ENCODE data around the gene ZSWIM2. TPM values are rescaled to one million over a fixed set of nuclear protein-coding genes. Genes with fewer than 3 reads are reported as not detected.

ZSWIM2 gene
- total RNA-seq, 2 donors from 2014 or later = not detected

DNA sequence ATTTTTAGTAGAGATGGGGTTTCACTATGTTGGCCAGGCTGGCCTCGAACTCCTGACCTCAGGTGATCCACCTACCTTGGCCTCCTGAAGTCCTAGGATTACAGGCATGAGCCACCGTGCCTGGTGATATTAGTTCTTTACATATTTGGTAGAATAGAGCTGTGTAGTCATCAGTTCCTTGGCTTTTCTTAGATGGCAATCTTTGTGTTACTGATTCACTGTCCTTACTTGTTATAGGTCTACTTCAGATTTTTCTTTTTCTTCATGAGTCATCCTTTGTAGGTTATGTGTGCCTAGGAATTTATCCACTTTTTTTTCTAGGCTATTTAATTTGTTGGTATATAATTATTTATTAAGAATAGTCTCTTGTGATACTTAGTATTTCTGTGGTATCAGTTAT lies 30.3 kb upstream of the ZSWIM2 start:
- H3K36me3 Mint-ChIP-seq (ENCODE audit: insufficient read depth in 2 of 2) = no peaks in the 10 kb centered on the region
- H3K9me3 Mint-ChIP-seq = peaks cover 3 to 11% of the 10 kb centered on the region in 2 donors
- no peak overlapping the region for H3K27ac Mint-ChIP-seq
- H3K4me3 Mint-ChIP-seq = no peak overlapping the region
- H3K4me1 Mint-ChIP-seq (ENCODE audit: low read depth) = no peaks in the 10 kb centered on the region
- no peak for ATAC-seq (replicated peaks in 1 of 2)
- H3K27me3 Mint-ChIP-seq (ENCODE audit: low read depth) = no peaks in the 10 kb centered on the region
- no peak for DNase-seq

DNA sequence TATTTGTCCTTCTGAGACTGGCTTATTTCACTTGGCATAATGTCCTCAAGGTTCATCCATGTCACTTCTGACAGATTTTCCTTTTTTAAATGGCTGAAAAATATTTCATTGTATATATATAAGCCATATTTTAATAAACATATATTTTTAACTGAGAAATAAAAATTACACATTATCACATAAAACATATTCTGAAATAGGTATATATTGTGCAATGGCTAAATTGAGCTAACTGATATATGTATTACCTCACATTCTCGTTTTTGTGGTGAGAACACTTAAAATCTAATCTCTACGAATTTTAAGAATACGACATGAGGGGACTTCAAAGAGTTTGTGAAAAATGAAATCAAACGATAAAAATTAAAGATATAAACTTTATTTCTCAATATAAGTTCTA lies 25.7 kb upstream of the ZSWIM2 start:
- no peak for DNase-seq
- no peak for ATAC-seq (replicated peaks in 1 of 2)
- no peaks in the 10 kb centered on the region for H3K36me3 Mint-ChIP-seq (ENCODE audit: insufficient read depth in 2 of 2)
- H3K4me3 Mint-ChIP-seq = no peak overlapping the region
- H3K27ac Mint-ChIP-seq = no peak overlapping the region
- H3K4me1 Mint-ChIP-seq (ENCODE audit: low read depth) = no peaks in the 10 kb centered on the region
- H3K9me3 Mint-ChIP-seq = peaks cover 1 to 4% of the 10 kb centered on the region in 2 donors
- no peaks in the 10 kb centered on the region for H3K27me3 Mint-ChIP-seq (ENCODE audit: low read depth)

DNA sequence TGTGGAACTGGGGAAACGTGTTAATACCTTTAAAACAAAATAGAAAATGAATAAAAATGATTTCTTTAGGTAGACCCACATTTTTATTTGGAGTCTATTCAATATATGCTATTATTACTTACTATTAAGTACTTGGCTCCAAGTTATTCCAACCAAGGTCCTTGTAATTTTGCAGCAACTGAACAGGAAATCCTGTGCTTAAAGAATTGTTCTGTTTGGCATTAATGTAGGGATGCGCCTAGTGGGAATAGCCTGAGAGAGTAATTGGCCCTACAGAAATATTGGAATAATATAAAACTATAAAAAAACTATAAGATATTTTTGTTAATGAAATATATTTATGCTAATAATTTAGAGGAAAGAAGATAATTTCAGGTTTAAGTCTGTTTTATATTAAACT lies 22.9 kb upstream of the ZSWIM2 start:
- no peak overlapping the region for H3K4me3 Mint-ChIP-seq
- no peaks in the 10 kb centered on the region for H3K36me3 Mint-ChIP-seq (ENCODE audit: insufficient read depth in 2 of 2)
- ATAC-seq (replicated peaks in 1 of 2) = no peak
- peaks cover 1 to 2% of the 10 kb centered on the region in 2 donors for H3K9me3 Mint-ChIP-seq
- no peaks in the 10 kb centered on the region for H3K4me1 Mint-ChIP-seq (ENCODE audit: low read depth)
- no peak overlapping the region for H3K27ac Mint-ChIP-seq
- H3K27me3 Mint-ChIP-seq (ENCODE audit: low read depth) = no peaks in the 10 kb centered on the region
- DNase-seq = no peak

DNA sequence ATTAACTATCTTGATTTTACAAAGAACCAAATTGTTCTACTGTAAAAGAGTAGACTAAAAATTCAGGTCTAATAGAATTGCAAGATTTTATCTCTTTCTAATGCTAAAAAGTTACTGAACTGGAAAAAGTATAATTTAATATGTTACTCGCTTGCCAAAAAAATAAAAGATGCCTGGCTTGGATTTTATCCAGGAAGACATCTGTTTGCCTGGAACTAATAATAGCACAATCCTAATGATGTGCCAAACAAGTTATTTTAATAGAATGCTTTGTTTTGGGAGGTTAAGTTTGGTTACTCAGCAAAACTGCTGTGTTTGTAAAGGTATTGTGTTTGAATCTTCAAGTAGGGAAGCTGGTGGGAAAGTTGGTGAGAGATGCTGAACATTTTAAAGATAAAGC lies 19.4 kb upstream of the ZSWIM2 start:
- ATAC-seq (replicated peaks in 1 of 2) = no peak
- Mint-ChIP-seq H3K4me3 (no peak overlapping the region), H3K9me3 (peaks cover 0 to 2% of the 10 kb centered on the region in 2 donors), H3K4me1 (ENCODE audit: low read depth) (no peaks in the 10 kb centered on the region), H3K36me3 (ENCODE audit: insufficient read depth in 2 of 2) (no peaks in the 10 kb centered on the region), H3K27ac (no peak overlapping the region), H3K27me3 (ENCODE audit: low read depth) (no peaks in the 10 kb centered on the region)
- no peak for DNase-seq

DNA sequence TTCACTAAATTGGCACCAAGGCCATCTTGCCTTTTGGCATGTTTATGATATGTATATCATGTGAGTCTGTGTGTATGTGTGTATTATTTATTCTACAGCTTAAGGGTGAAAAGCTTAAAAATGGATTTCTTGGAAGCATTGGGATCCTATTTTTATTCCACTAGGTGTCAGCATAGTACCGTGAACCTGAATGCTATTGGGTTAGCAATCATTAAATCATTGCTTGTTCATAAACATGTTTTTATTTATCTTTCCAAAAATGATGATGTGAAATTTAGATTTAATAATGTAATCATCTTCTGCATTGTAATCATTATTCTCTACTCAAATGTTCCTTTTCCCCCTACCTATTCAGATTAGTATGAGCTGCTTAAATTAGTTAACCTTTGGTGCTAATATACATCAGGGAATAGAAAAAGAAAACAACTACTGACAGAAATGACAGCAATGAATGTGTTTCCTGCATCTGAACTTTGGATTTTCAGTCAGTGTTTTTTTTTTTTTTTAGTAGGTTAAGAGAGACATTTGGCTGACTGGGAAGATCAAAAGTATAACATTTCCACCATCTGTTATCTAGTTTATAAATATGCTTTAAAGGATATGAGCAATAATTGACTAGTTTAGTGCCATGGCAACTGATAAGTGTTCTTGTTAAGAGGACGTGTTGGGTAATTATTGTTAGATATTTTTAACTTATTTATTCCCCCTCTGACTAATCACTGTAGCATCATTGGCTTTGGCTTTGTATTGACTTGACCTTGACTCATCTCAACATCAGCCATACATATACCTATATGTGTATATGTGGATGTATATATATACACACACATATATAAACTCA lies 14.1 kb upstream of the ZSWIM2 start:
- Mint-ChIP-seq H3K9me3 (peaks cover 0 to 2% of the 10 kb centered on the region in 2 donors), H3K36me3 (ENCODE audit: insufficient read depth in 2 of 2) (no peaks in the 10 kb centered on the region), H3K27ac (no peak overlapping the region), H3K4me1 (ENCODE audit: low read depth) (no peaks in the 10 kb centered on the region), H3K4me3 (no peak overlapping the region), H3K27me3 (ENCODE audit: low read depth) (no peaks in the 10 kb centered on the region)
- DNase-seq = no peak
- ATAC-seq (replicated peaks in 1 of 2) = no peak

DNA sequence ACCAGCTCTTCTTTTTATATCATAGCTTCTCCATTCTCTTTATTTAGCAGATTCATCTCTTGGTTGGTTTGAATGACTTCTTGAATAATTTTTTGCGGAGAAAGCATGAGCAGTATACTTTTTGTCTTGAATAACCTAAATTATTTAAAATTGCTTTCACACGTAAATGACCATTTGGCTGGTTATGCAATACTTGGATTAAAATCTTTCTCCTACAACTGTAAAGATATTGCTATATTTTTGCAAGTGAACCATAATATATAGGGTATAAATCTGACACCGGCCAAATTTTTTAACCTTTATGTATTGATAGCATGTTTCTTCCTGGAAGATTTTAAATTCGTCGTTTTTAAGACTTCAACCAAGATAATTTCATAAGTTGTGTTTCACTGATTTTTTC lies 6.2 kb upstream of the ZSWIM2 start:
- Mint-ChIP-seq H3K27ac (no peak overlapping the region), H3K4me3 (no peak overlapping the region), H3K36me3 (ENCODE audit: insufficient read depth in 2 of 2) (no peaks in the 10 kb centered on the region), H3K9me3 (no peaks in the 10 kb centered on the region), H3K27me3 (ENCODE audit: low read depth) (peaks cover under 1% of the 10 kb centered on the region), H3K4me1 (ENCODE audit: low read depth) (no peaks in the 10 kb centered on the region)
- DNase-seq (no peak), ATAC-seq (replicated peaks in 1 of 2) (no peak)

DNA sequence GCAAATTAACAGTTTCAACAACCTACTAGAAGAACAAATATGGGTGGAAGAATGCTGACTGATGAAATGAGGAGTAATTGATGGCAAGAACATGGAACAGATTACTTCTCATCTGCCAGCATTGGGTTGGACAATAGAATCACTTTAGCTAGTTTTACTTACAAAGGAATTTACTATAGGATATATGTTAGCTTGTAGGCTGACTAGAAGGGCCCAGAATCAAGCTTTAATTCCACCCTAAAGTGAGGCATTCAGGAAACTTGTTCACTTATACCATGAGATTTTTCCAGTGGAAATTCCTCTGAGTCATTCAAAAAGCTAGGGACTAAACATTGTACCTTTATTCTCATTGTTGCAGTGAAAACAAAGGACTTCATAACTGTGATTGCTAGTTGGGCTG lies 5.0 kb upstream of the ZSWIM2 start:
- Mint-ChIP-seq H3K4me1 (ENCODE audit: low read depth) (peaks cover 9% of the 10 kb centered on the region), H3K4me3 (no peak overlapping the region), H3K36me3 (ENCODE audit: insufficient read depth in 2 of 2) (no peaks in the 10 kb centered on the region), H3K9me3 (no peaks in the 10 kb centered on the region), H3K27ac (no peak overlapping the region), H3K27me3 (ENCODE audit: low read depth) (peaks cover 13% of the 10 kb centered on the region)
- ATAC-seq (replicated peaks in 1 of 2) (no peak), DNase-seq (no peak)

DNA sequence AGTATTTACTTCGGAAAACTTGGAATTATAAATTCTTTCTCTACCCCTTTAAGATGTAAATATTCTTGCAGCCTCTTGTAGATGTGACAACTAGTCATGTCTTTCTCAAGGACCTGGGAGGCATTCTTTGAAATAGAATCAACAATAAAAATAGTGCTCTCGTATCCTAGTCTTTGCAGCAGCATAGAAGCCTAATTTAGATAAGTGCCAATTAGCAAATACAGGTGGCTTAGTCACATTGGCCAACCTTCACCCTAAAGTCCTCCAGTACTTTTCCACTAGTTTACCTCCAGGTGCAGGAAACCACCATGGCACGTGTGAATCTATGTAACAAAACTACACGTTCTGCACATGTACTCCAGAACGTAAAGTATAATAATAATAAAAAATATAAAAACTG lies 3.5 kb upstream of the ZSWIM2 start:
- Mint-ChIP-seq H3K4me3 (no peak overlapping the region), H3K36me3 (ENCODE audit: insufficient read depth in 2 of 2) (no peaks in the 10 kb centered on the region), H3K27ac (no peak overlapping the region), H3K9me3 (no peaks in the 10 kb centered on the region), H3K4me1 (ENCODE audit: low read depth) (peaks cover 9% of the 10 kb centered on the region), H3K27me3 (ENCODE audit: low read depth) (peaks cover 18% of the 10 kb centered on the region)
- DNase-seq (no peak), ATAC-seq (replicated peaks in 1 of 2) (no peak)

DNA sequence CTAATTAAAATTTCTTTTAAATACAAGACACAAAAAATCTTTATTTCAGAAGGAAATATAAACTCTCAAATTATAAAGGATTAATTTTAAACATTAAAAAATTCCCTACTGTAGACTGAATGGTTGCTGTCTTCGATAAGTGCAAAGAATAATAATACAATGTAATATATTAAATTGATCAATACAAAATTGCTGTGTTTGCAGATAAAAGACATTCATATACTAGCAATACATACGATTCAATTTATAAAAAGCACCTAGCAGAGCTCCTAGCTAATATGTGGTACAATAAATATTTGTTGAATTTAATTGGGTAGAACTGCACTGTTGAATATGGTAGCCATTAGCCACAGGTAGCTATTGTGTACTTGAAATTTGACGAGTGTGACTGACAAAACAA lies 6.6 kb downstream of the ZSWIM2 start:
- no peak for DNase-seq
- no peak for ATAC-seq (replicated peaks in 1 of 2)
- Mint-ChIP-seq H3K36me3 (ENCODE audit: insufficient read depth in 2 of 2) (no peaks in the 10 kb centered on the region), H3K27me3 (ENCODE audit: low read depth) (peaks cover under 1% of the 10 kb centered on the region), H3K4me1 (ENCODE audit: low read depth) (no peaks in the 10 kb centered on the region), H3K4me3 (no peak overlapping the region), H3K27ac (no peak overlapping the region), H3K9me3 (no peaks in the 10 kb centered on the region)

DNA sequence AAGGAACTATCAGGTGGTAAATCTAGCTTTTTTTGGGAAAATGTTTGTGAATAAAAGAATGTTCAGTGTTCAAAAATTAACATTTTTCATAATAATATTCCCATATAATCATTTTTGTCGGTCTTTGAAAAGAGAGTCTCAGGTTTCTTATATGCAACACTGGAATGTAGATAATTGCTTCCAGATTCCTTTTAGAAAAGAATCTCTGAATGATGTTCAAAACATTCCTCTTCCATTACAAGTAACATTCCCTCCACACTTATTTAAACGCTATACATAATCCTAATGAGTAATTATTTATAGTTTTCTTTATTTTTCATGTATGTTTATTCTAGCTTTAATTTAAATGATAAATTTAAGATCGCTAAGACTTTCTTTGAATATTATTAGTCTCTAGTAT lies 7.0 kb downstream of the ZSWIM2 start:
- no peak for DNase-seq
- Mint-ChIP-seq H3K4me3 (no peak overlapping the region), H3K9me3 (no peaks in the 10 kb centered on the region), H3K4me1 (ENCODE audit: low read depth) (no peaks in the 10 kb centered on the region), H3K27ac (no peak overlapping the region), H3K36me3 (ENCODE audit: insufficient read depth in 2 of 2) (no peaks in the 10 kb centered on the region), H3K27me3 (ENCODE audit: low read depth) (no peaks in the 10 kb centered on the region)
- no peak for ATAC-seq (replicated peaks in 1 of 2)

DNA sequence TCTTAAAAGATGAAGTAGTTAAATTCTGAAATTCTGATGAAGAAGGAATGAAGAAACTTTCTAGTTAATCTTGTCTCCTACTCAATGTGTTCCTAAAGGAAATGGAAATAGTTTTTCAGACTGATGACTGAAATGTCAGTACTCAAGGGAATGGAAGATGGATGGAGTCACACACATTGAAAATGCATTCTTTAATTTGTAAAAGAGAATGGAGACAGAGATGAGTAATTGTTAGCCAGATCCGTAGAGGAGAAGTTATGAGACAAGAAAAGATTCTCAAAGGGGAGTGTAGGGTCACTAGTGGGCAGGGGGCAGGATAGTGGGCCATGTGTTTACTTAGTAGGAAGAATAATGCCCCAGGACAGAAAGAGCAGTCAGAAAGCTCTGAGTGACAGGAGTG lies 13.3 kb downstream of the ZSWIM2 start:
- Mint-ChIP-seq H3K27me3 (ENCODE audit: low read depth) (no peaks in the 10 kb centered on the region), H3K9me3 (peaks cover 0 to 2% of the 10 kb centered on the region in 2 donors), H3K4me1 (ENCODE audit: low read depth) (no peaks in the 10 kb centered on the region), H3K4me3 (no peak overlapping the region), H3K36me3 (ENCODE audit: insufficient read depth in 2 of 2) (no peaks in the 10 kb centered on the region), H3K27ac (no peak overlapping the region)
- DNase-seq (no peak), ATAC-seq (replicated peaks in 1 of 2) (no peak)

DNA sequence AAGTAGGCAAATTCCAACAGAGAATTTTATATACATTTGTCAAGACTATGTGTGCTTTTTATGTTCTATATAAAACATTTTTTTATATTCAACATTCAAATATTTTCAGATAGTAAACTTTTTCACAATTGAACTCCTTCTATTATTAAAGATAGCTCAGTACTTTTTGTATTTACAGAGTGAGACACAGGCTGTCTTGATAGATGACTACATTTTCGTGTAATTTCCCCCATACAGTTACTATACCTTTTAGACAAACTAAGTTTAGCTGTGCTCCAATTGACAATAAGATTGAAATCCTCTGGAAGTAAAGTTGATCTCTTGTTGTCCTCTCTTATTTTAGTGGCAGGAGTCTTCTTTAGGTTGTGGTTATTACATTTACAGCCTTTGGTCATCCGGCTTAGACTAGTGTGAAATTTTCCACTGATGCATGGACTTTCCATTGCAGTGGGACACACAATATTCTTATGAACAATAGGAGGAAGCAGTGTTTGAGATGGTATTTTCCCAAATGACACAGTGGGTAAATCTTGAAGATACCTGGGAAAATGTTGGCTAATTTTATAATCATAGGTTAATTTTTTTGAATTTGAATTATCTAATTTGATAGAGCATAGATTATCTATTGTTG lies 21.0 kb downstream of the ZSWIM2 start:
- Mint-ChIP-seq H3K36me3 (ENCODE audit: insufficient read depth in 2 of 2) (no peaks in the 10 kb centered on the region), H3K27me3 (ENCODE audit: low read depth) (no peaks in the 10 kb centered on the region), H3K4me1 (ENCODE audit: low read depth) (no peaks in the 10 kb centered on the region), H3K27ac (no peak overlapping the region), H3K9me3 (peaks cover 0 to 2% of the 10 kb centered on the region in 2 donors), H3K4me3 (no peak overlapping the region)
- no peak for ATAC-seq (replicated peaks in 1 of 2)
- no peak for DNase-seq

DNA sequence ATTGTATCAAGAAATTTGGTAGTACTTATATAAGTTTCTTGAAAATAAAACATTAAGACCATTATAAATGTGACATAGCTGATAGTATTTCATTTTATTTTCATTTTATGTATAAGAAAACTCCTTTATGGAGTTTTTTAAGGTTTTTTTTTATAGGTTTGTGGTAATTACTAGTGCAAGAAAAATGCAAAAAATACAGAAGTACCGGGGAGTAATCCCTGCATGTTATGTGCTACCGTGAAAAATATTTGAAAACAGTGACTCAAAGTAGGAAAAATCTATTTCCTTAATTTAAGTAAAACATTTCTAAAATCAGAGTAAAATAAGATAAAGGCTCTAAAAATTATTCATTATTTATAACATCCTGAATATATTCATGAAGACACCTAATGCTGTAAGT lies 21.6 kb downstream of the ZSWIM2 start:
- H3K4me3 Mint-ChIP-seq = no peak overlapping the region
- peaks cover 0 to 2% of the 10 kb centered on the region in 2 donors for H3K9me3 Mint-ChIP-seq
- no peaks in the 10 kb centered on the region for H3K4me1 Mint-ChIP-seq (ENCODE audit: low read depth)
- H3K27ac Mint-ChIP-seq = no peak overlapping the region
- H3K36me3 Mint-ChIP-seq (ENCODE audit: insufficient read depth in 2 of 2) = no peaks in the 10 kb centered on the region
- ATAC-seq (replicated peaks in 1 of 2) = no peak
- no peak for DNase-seq
- H3K27me3 Mint-ChIP-seq (ENCODE audit: low read depth) = no peaks in the 10 kb centered on the region

DNA sequence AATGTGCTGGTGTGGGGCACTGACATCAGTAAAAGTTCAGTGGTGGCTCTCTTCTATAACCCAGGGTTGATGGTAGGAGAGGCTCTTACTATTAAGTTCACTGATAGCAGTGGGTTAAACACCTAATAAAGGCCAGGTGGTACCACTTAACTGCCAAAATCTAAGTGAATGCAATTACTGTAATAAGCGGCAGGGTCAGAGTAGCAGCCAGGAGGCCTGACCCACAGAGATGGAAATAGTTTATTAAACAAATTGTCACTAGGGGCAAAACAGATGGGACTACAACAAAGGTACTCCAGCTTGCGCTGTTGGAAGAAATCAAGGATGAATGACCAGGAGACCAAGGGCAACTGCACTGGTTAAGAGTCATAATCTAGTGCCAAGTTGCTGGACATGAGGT lies 26.6 kb downstream of the ZSWIM2 start:
- ATAC-seq (replicated peaks in 1 of 2) (no peak), DNase-seq (no peak)
- Mint-ChIP-seq H3K9me3 (no peaks in the 10 kb centered on the region), H3K4me3 (no peak overlapping the region), H3K36me3 (ENCODE audit: insufficient read depth in 2 of 2) (no peaks in the 10 kb centered on the region), H3K27me3 (ENCODE audit: low read depth) (no peaks in the 10 kb centered on the region), H3K27ac (no peak overlapping the region), H3K4me1 (ENCODE audit: low read depth) (no peaks in the 10 kb centered on the region)

Data from activated T-cell treated with anti-CD3 and anti-CD28 coated beads, Interleukin-2, amount 50 U/mL, for 72 hours (primary cell).